Activated T-cell treated with anti-CD3 and anti-CD28 coated beads, Interleukin-2, amount 50 U/mL, for 24 hours (primary cell): ENCODE measurements around the gene DYNC1H1.

Source experiments
- DNase-seq: peaks from one replicate; pipeline ENCODE4 v3.0.0-alpha.2; 2020
- H3K27ac Mint-ChIP-seq: 2 replicates; pipeline ENCODE4 v1.8.0; 2020; ENCODE audit warnings: mild to moderate bottlenecking, mixed read lengths
- H3K27me3 Mint-ChIP-seq: 2 replicates; pipeline ENCODE4 v1.8.0; 2020; ENCODE audit warnings: mixed read lengths
- H3K36me3 Mint-ChIP-seq: 2 replicates; pipeline ENCODE4 v1.8.0; 2020; ENCODE audit warnings: low read depth, mixed read lengths
- H3K4me1 Mint-ChIP-seq: 2 replicates; pipeline ENCODE4 v1.8.0; 2020; ENCODE audit warnings: low read depth, mixed read lengths
- H3K4me3 Mint-ChIP-seq: 2 replicates; pipeline ENCODE4 v1.8.0; 2020; ENCODE audit warnings: mild to moderate bottlenecking, moderate library complexity, mixed read lengths
- H3K9me3 Mint-ChIP-seq: 2 replicates; pipeline ENCODE4 v1.8.0; 2020; ENCODE audit warnings: mixed read lengths

Gene DYNC1H1

GRCh38 chr14:101929946-101930345 lies 34.4 kb upstream of the DYNC1H1 start:
- no peaks in the 10 kb centered on the region for H3K9me3 Mint-ChIP-seq
- no peak overlapping the region for H3K4me3 Mint-ChIP-seq
- H3K27me3 Mint-ChIP-seq, result no peaks in the 10 kb centered on the region
- peaks cover 14% of the 10 kb centered on the region for H3K4me1 Mint-ChIP-seq
- peaks cover 36% of the 10 kb centered on the region for H3K36me3 Mint-ChIP-seq
- no peak for DNase-seq
- H3K27ac Mint-ChIP-seq, result peak overlapping the region; percentile 44

- peaks cover 8% of the 10 kb centered on the region for H3K4me1 Mint-ChIP-seq
- peaks cover 14% of the 10 kb centered on the region for H3K36me3 Mint-ChIP-seq
- H3K27me3 Mint-ChIP-seq, result no peaks in the 10 kb centered on the region
- no peaks in the 10 kb centered on the region for H3K9me3 Mint-ChIP-seq
- H3K4me3 Mint-ChIP-seq, result no peak overlapping the region
- peak overlapping the region; percentile 23 for H3K27ac Mint-ChIP-seq
- DNase-seq, result no peak
These were observed 31.7 kb upstream of the DYNC1H1 start for GRCh38 chr14:101932673-101933072.

- H3K27ac Mint-ChIP-seq, result peak overlapping the region; percentile 23
These were observed 31.2 kb upstream of the DYNC1H1 start for GRCh38 chr14:101933209-101933608.

GRCh38 chr14:101934601-101935150 lies 29.7 kb upstream of the DYNC1H1 start:
- no peak overlapping the region for H3K4me3 Mint-ChIP-seq
- H3K4me1 Mint-ChIP-seq, result peaks cover 3% of the 10 kb centered on the region

More at GRCh38 chr14:101933209-101933608, 31.2 kb upstream of the DYNC1H1 start:
- peaks cover 10% of the 10 kb centered on the region for H3K36me3 Mint-ChIP-seq
- no peaks in the 10 kb centered on the region for H3K27me3 Mint-ChIP-seq
- H3K4me1 Mint-ChIP-seq, result peaks cover 4% of the 10 kb centered on the region
- H3K9me3 Mint-ChIP-seq, result no peaks in the 10 kb centered on the region
- no peak for DNase-seq
- H3K4me3 Mint-ChIP-seq, result no peak overlapping the region

GRCh38 chr14:101937926-101938767 lies 26.2 kb upstream of the DYNC1H1 start:
- DNase-seq, result no peak
- H3K27ac Mint-ChIP-seq, result no peak overlapping the region
- no peaks in the 10 kb centered on the region for H3K9me3 Mint-ChIP-seq
- H3K36me3 Mint-ChIP-seq, result no peaks in the 10 kb centered on the region
- peaks cover 25% of the 10 kb centered on the region for H3K27me3 Mint-ChIP-seq
- peaks cover 3% of the 10 kb centered on the region for H3K4me1 Mint-ChIP-seq
- H3K4me3 Mint-ChIP-seq, result no peak overlapping the region

More at GRCh38 chr14:101934601-101935150, 29.7 kb upstream of the DYNC1H1 start:
- Mint-ChIP-seq H3K27ac (no peak overlapping the region), H3K9me3 (no peaks in the 10 kb centered on the region), H3K36me3 (no peaks in the 10 kb centered on the region), H3K27me3 (peaks cover 8% of the 10 kb centered on the region)
- DNase-seq, result no peak

GRCh38 chr14:101939646-101940170 lies 24.7 kb upstream of the DYNC1H1 start:
- H3K9me3 Mint-ChIP-seq, result no peaks in the 10 kb centered on the region
- peaks cover 3% of the 10 kb centered on the region for H3K4me1 Mint-ChIP-seq
- no peaks in the 10 kb centered on the region for H3K36me3 Mint-ChIP-seq
- no peak overlapping the region for H3K4me3 Mint-ChIP-seq
- DNase-seq, result no peak
- H3K27me3 Mint-ChIP-seq, result peaks cover 39% of the 10 kb centered on the region
- H3K27ac Mint-ChIP-seq, result no peak overlapping the region

- H3K27ac Mint-ChIP-seq, result no peak overlapping the region
- peaks cover 11% of the 10 kb centered on the region for H3K36me3 Mint-ChIP-seq
- H3K4me1 Mint-ChIP-seq, result peaks cover 14% of the 10 kb centered on the region
- H3K9me3 Mint-ChIP-seq, result no peaks in the 10 kb centered on the region
- H3K27me3 Mint-ChIP-seq, result peaks cover 47% of the 10 kb centered on the region
- H3K4me3 Mint-ChIP-seq, result no peak overlapping the region
- DNase-seq, result no peak
These were observed 19.9 kb upstream of the DYNC1H1 start for GRCh38 chr14:101944451-101944850.

- Mint-ChIP-seq H3K4me1 (peaks cover 17% of the 10 kb centered on the region), H3K9me3 (no peaks in the 10 kb centered on the region), H3K27me3 (peaks cover 45% of the 10 kb centered on the region), H3K36me3 (peaks cover 11% of the 10 kb centered on the region), H3K27ac (no peak overlapping the region), H3K4me3 (no peak overlapping the region)
- DNase-seq, result no peak
These were observed 19.2 kb upstream of the DYNC1H1 start for GRCh38 chr14:101945171-101945570.

- Mint-ChIP-seq H3K9me3 (no peaks in the 10 kb centered on the region), H3K36me3 (peaks cover 11% of the 10 kb centered on the region), H3K27ac (peak overlapping the region; percentile 99), H3K4me1 (peaks cover 17% of the 10 kb centered on the region), H3K4me3 (peak overlapping the region; percentile 97), H3K27me3 (peaks cover 34% of the 10 kb centered on the region)
- no peak for DNase-seq
These were observed 16.8 kb upstream of the DYNC1H1 start for GRCh38 chr14:101947577-101947903.

- Mint-ChIP-seq H3K4me3 (peak overlapping the region; percentile 97), H3K36me3 (peaks cover 11% of the 10 kb centered on the region), H3K27me3 (peaks cover 31% of the 10 kb centered on the region), H3K27ac (peak overlapping the region; percentile 99), H3K4me1 (peaks cover 17% of the 10 kb centered on the region), H3K9me3 (no peaks in the 10 kb centered on the region)
- peak; percentile 99 for DNase-seq
These were observed 16.3 kb upstream of the DYNC1H1 start for GRCh38 chr14:101947904-101948665.

- no peak for DNase-seq
- Mint-ChIP-seq H3K27me3 (peaks cover 24% of the 10 kb centered on the region), H3K27ac (peak overlapping the region; percentile 99), H3K9me3 (no peaks in the 10 kb centered on the region), H3K4me1 (peaks cover 17% of the 10 kb centered on the region), H3K4me3 (peak overlapping the region; percentile 97), H3K36me3 (peaks cover 11% of the 10 kb centered on the region)
These were observed 15.6 kb upstream of the DYNC1H1 start for GRCh38 chr14:101948666-101949216.

- Mint-ChIP-seq H3K9me3 (no peaks in the 10 kb centered on the region), H3K27me3 (peaks cover 14% of the 10 kb centered on the region), H3K27ac (peak overlapping the region; percentile 12), H3K36me3 (peaks cover 11% of the 10 kb centered on the region), H3K4me1 (peaks cover 17% of the 10 kb centered on the region), H3K4me3 (peak overlapping the region; percentile 57)
- no peak for DNase-seq
These were observed 14.3 kb upstream of the DYNC1H1 start for GRCh38 chr14:101950100-101950499.

GRCh38 chr14:101950516-101951215 lies 13.7 kb upstream of the DYNC1H1 start:
- Mint-ChIP-seq H3K4me1 (peaks cover 17% of the 10 kb centered on the region), H3K27me3 (peaks cover 9% of the 10 kb centered on the region), H3K9me3 (no peaks in the 10 kb centered on the region), H3K36me3 (peaks cover 11% of the 10 kb centered on the region), H3K27ac (peak overlapping the region; percentile 12), H3K4me3 (peak overlapping the region; percentile 2)
- DNase-seq, result no peak

GRCh38 chr14:101953151-101953550 lies 11.2 kb upstream of the DYNC1H1 start:
- H3K4me1 Mint-ChIP-seq, result peaks cover 11% of the 10 kb centered on the region
- H3K9me3 Mint-ChIP-seq, result no peaks in the 10 kb centered on the region
- H3K4me3 Mint-ChIP-seq, result no peak overlapping the region
- H3K36me3 Mint-ChIP-seq, result peaks cover 6% of the 10 kb centered on the region
- no peaks in the 10 kb centered on the region for H3K27me3 Mint-ChIP-seq
- no peak overlapping the region for H3K27ac Mint-ChIP-seq
- no peak for DNase-seq
